Caco-2 (cell line): ENCODE data around the gene KREMEN2. TPM values are rescaled to one million over a fixed set of nuclear protein-coding genes. Genes with fewer than 3 reads are reported as not detected.
"Not testable (repeated sequence)": the region's sequence is repeated elsewhere in the genome, so short reads cannot be mapped to it uniquely, and the experiment has no call there.

Experiments used
- BruUV-seq: library from RNA; stranded (reverse); fragments of 400-500 nt; replicated peaks from 2 replicates; lab custom pipeline; 2021; lab: Mats Ljungman, UMichigan
- CTCF ChIA-PET: fragments of 300-600 bp; sonication (Branson Sonifier 250); formaldehyde crosslinking; loops from one replicate; lab custom pipeline; 2022; ENCODE audit warnings: antibody characterized with exemption; lab: Charles Lee
- POLR2A ChIA-PET: fragments of 300-600 bp; sonication (Branson Sonifier 250); formaldehyde crosslinking; loops from one replicate; lab custom pipeline; 2022; ENCODE audit warnings: antibody characterized with exemption; lab: Charles Lee
- DNase-seq, 2 experiments: peaks; one replicate each; pipeline versions ENCODE4 v3.0.0 to v3.0.0-alpha.2; 2020 to 2022
- H3K27me3 ChIP-seq: replicated peaks from 2 replicates; pipeline ENCODE4 v1.6.0; 2011; ENCODE audit warnings: low read length; ENCODE audit not compliant: control insufficient read depth, insufficient read depth
- H3K36me3 ChIP-seq: 2 replicates; pipeline ENCODE4 v1.5.1; 2011; ENCODE audit warnings: low read length; ENCODE audit not compliant: control insufficient read depth, insufficient read depth
- H3K4me1 ChIP-seq: fragments of 250-450 bp; sonication (Bioruptor Pico); 2 replicates; pipeline ENCODE4 v1.5.1; 2020; ENCODE audit warnings: mild to moderate bottlenecking
- H3K4me3 ChIP-seq: 2 replicates; pipeline ENCODE4 v1.5.1; 2011; ENCODE audit warnings: low read depth, mild to moderate bottlenecking, control low read depth, low read length
- H3K9me3 ChIP-seq: fragments of 250-450 bp; sonication (Bioruptor Pico); 2 replicates; pipeline ENCODE4 v1.5.1; 2020; ENCODE audit warnings: mild to moderate bottlenecking, moderate library complexity
- H3K27ac Mint-ChIP-seq: one replicate; pipeline ENCODE4 v1.8.0; 2022; ENCODE audit warnings: mixed read lengths; ENCODE audit not compliant: unreplicated experiment
- H3K27me3 Mint-ChIP-seq: one replicate; pipeline ENCODE4 v1.8.0; 2022; ENCODE audit warnings: mixed read lengths; ENCODE audit not compliant: insufficient read depth, unreplicated experiment
- H3K36me3 Mint-ChIP-seq: one replicate; pipeline ENCODE4 v1.8.0; 2022; ENCODE audit warnings: mild to moderate bottlenecking, mixed read lengths; ENCODE audit not compliant: insufficient read depth, unreplicated experiment
- H3K4me1 Mint-ChIP-seq: one replicate; pipeline ENCODE4 v1.8.0; 2022; ENCODE audit warnings: low read depth, mixed read lengths; ENCODE audit not compliant: unreplicated experiment
- H3K4me3 Mint-ChIP-seq: one replicate; pipeline ENCODE4 v1.8.0; 2022; ENCODE audit warnings: mild to moderate bottlenecking, moderate library complexity, mixed read lengths; ENCODE audit not compliant: unreplicated experiment
- H3K9me3 Mint-ChIP-seq: one replicate; pipeline ENCODE4 v1.8.0; 2022; ENCODE audit warnings: mixed read lengths; ENCODE audit not compliant: unreplicated experiment
- intact Hi-C: fragments of 100-400 bp; cut with micrococcal nuclease; formaldehyde crosslinking; loops from one replicate; pipeline ENCODE4 v1.10.0; 2022; ENCODE audit not compliant: unreplicated experiment
- total RNA-seq: library from RNA; stranded (reverse); gene quantifications from 2 replicates; pipeline ENCODE4 v1.2.3, GENCODE V29; 2022
- TF ChIP-seq, protein P1 (sequence below), 2 experiments: fragments of 200-600 bp in 1 of 2; IDR thresholded peaks; 1 replicate in 1 of 2; 2 replicates in 1 of 2; pipeline versions ENCODE4 v1.5.1 to v1.8.0; 2011 to 2022; ENCODE audit warnings: antibody characterized with exemption in 1 of 2, control low read depth in 1 of 2, inconsistent platforms in 1 of 2, low read depth in 1 of 2, low read length in 1 of 2, mild to moderate bottlenecking in 1 of 2, moderate library complexity in 1 of 2; ENCODE audit not compliant: insufficient read depth in 1 of 2, severe bottlenecking in 1 of 2, unreplicated experiment in 1 of 2

Gene KREMEN2
- total RNA-seq, 1 experiment from 2014 or later = 2.2 TPM

DNA sequence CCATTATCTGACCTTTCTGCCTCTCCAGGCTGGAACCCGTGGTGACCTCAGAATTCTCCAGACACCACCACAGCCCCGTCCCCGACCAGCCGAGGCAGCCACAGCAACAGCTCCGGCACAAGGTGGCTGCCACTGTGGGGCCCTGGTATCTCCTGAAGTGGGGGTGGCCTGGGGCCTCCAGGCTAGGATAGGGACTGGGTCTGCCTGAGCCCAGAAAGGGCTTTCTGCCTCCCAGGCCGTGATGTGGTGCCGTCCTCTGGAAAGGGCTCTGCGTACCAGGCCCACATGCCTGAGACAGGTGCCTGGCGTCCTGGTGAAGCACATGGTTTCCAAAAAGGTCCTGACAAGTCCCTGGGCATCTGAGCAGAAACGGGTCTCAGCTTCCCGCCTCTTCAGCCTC is 35.3 kb upstream of the KREMEN2 start:
- intact Hi-C loops = no loop called here
- no peak overlapping the region for H3K4me3 Mint-ChIP-seq

DNA sequence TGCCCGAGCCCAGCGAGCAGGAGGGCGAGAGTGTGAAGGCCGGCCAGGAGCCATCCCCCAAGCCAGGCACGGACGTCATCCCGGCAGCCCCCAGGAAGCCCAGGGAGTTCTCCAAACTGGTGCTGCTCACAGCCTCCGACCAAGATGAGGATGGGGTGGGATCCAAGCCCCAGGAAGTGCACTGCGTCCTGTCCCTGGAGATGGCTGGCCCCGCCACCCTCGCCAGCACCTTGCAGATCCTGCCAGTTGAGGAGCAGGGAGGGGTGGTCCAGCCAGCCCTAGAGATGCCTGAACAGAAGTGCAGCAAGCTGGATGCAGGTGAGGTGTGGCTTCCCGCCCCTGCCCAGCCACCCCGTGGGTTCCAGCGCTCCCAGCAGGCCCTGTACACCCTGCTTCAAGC is 34.4 kb upstream of the KREMEN2 start:
- Mint-ChIP-seq H3K9me3 (no peaks in the 10 kb centered on the region), H3K27me3 (no peaks in the 10 kb centered on the region), H3K27ac (no peak overlapping the region), H3K36me3 (peaks cover 6% of the 10 kb centered on the region), H3K4me3 (no peak overlapping the region), H3K4me1 (no peaks in the 10 kb centered on the region)
- Histone ChIP-seq H3K36me3 (no peaks in the 10 kb centered on the region), H3K9me3 (no peaks in the 10 kb centered on the region), H3K27me3 (no peaks in the 10 kb centered on the region), H3K4me3 (no peak overlapping the region), H3K4me1 (peaks cover 13% of the 10 kb centered on the region)
- intact Hi-C loops = no loop called here
- CTCF ChIA-PET = no interaction called here
- no peak for DNase-seq
- POLR2A ChIA-PET = no interaction called here
- TF ChIP-seq, protein P1, sequence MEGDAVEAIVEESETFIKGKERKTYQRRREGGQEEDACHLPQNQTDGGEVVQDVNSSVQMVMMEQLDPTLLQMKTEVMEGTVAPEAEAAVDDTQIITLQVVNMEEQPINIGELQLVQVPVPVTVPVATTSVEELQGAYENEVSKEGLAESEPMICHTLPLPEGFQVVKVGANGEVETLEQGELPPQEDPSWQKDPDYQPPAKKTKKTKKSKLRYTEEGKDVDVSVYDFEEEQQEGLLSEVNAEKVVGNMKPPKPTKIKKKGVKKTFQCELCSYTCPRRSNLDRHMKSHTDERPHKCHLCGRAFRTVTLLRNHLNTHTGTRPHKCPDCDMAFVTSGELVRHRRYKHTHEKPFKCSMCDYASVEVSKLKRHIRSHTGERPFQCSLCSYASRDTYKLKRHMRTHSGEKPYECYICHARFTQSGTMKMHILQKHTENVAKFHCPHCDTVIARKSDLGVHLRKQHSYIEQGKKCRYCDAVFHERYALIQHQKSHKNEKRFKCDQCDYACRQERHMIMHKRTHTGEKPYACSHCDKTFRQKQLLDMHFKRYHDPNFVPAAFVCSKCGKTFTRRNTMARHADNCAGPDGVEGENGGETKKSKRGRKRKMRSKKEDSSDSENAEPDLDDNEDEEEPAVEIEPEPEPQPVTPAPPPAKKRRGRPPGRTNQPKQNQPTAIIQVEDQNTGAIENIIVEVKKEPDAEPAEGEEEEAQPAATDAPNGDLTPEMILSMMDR (IDR thresholded peaks at IDR 0.05; ENCODE audit: insufficient read depth in 1 of 2, low read depth in 1 of 2, low read length in 1 of 2, severe bottlenecking in 1 of 2, unreplicated experiment in 1 of 2) = no peak
- no TSS peak for BruUV-seq

More for the DNA sequence above, 35.3 kb upstream of the KREMEN2 start:
- H3K36me3 Mint-ChIP-seq = peaks cover 6% of the 10 kb centered on the region
- H3K4me3 ChIP-seq = no peak overlapping the region
- ChIA-PET POLR2A (no interaction called here), CTCF (interaction anchor here (0.5 kb wide), 1 partner anchor 43 kb away, joined by 3 read pairs; no protein-coding TSS in a partner anchor)
- TF ChIP-seq, protein P1 (IDR thresholded peaks at IDR 0.05; ENCODE audit: insufficient read depth in 1 of 2, low read depth in 1 of 2, low read length in 1 of 2, severe bottlenecking in 1 of 2, unreplicated experiment in 1 of 2) = no peak
- H3K27me3 Mint-ChIP-seq = no peaks in the 10 kb centered on the region
- no peaks in the 10 kb centered on the region for H3K9me3 ChIP-seq
- no peak for DNase-seq
- no TSS peak for BruUV-seq
- no peak overlapping the region for H3K27ac Mint-ChIP-seq
- no peaks in the 10 kb centered on the region for H3K27me3 ChIP-seq
- no peaks in the 10 kb centered on the region for H3K36me3 ChIP-seq
- peaks cover 13% of the 10 kb centered on the region for H3K4me1 ChIP-seq
- H3K4me1 Mint-ChIP-seq = no peaks in the 10 kb centered on the region
- H3K9me3 Mint-ChIP-seq = no peaks in the 10 kb centered on the region

DNA sequence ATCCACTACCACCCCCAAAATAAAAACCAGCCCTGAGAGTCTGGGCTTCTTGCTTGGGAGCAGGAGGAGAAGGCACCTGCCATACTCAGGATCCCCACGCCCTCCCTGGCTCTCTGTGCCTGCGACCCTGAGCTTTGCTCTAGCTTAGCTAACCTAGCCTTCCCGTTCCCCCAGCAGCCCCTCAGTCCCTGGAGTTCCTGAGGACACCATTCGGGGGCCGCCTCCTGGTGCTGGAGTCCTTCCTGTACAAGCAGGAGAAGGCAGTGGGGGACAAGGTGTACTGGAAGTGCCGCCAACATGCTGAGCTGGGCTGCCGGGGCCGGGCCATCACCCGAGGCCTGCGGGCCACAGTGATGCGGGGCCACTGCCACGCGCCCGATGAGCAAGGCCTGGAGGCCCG is 33.8 kb upstream of the KREMEN2 start:
- Histone ChIP-seq H3K4me3 (no peak overlapping the region), H3K36me3 (no peaks in the 10 kb centered on the region), H3K27me3 (no peaks in the 10 kb centered on the region), H3K4me1 (peaks cover 13% of the 10 kb centered on the region), H3K9me3 (no peaks in the 10 kb centered on the region)
- Mint-ChIP-seq H3K27ac (no peak overlapping the region), H3K4me1 (no peaks in the 10 kb centered on the region), H3K27me3 (no peaks in the 10 kb centered on the region), H3K4me3 (no peak overlapping the region), H3K9me3 (no peaks in the 10 kb centered on the region), H3K36me3 (peaks cover 8% of the 10 kb centered on the region)
- ChIA-PET POLR2A (no interaction called here), CTCF (no interaction called here)
- intact Hi-C loops = no loop called here
- BruUV-seq = no TSS peak
- TF ChIP-seq, protein P1 (IDR thresholded peaks at IDR 0.05; ENCODE audit: insufficient read depth in 1 of 2, low read depth in 1 of 2, low read length in 1 of 2, severe bottlenecking in 1 of 2, unreplicated experiment in 1 of 2) = no peak
- DNase-seq = no peak

GRCh38 chr16:2931231-2931914 is 32.7 kb upstream of the KREMEN2 start:
- H3K4me1 Mint-ChIP-seq, H3K9me3 ChIP-seq, H3K27ac Mint-ChIP-seq, H3K36me3 ChIP-seq, DNase-seq, BruUV-seq, H3K27me3 ChIP-seq, intact Hi-C loops, H3K9me3 Mint-ChIP-seq, H3K4me1 ChIP-seq, CTCF ChIA-PET, H3K4me3 Mint-ChIP-seq, POLR2A ChIA-PET, H3K4me3 ChIP-seq, H3K27me3 Mint-ChIP-seq: not testable (repeated sequence)
- H3K36me3 Mint-ChIP-seq = peaks cover 12% of the 10 kb centered on the region
